Activated CD4-positive, alpha-beta T cell treated with anti-CD3 and anti-CD28 coated beads, Interleukin-2, amount 50 U/mL, for 1 hour (primary cell): ENCODE results near the gene QSOX1.
A peak's percentile ranks its signal among the peaks of the same experiment; 100 is the strongest.

Experiments used
- DNase-seq: peaks from one replicate; pipeline ENCODE4 v3.0.0-alpha.2; 2020

Gene QSOX1

GRCh38 chr1:180236698-180237509 is 82.2 kb downstream of the QSOX1 start:
- no peak for DNase-seq

- no peak for DNase-seq
Observed at GRCh38 chr1:180237869-180238476, 83.3 kb downstream of the QSOX1 start.

- DNase-seq = no peak
Observed at GRCh38 chr1:180238675-180239074, 84.0 kb downstream of the QSOX1 start.

GRCh38 chr1:180239145-180240096 is 84.8 kb downstream of the QSOX1 start:
- DNase-seq = no peak

DNA sequence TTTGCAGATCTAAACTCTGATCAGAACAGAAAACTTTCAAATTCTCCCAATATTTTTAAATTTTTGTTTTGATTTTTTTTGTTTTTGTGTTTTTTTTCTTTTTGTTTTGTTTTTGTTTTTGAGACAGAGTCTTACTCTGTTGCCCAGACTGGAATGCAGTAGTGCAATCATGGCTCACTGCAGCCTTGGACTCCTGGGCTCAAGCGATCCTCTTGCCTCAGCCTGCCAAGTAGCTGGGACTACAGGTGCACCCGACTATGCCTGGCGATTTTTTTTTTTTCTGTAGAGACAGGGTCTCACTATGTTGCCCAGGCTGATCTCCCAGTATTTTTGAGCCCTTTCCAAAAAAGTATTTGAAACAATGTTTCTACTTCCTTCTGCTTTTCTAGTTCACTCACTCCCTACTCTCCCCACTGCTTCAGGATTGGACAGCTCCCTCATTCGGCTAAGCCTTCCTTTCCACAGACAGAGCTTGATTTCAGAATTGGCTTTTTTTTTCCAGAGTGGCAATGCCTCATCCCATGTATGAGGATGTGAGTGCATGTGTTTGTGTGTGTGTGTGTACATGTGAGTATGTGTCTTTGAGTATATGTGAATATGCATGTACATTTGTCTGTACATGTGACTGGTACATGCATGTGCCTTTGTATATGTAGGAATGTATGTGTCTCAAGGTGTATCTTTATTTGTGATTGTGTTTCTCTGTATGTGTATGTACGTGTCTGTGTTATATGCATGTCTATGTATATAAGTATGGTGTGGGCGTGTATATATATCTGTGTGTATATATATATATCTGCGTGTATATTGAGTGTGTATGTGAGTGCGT is 87.3 kb downstream of the QSOX1 start:
- no peak for DNase-seq

- DNase-seq = no peak
Observed at GRCh38 chr1:180243517-180244221, 89.0 kb downstream of the QSOX1 start.

DNA sequence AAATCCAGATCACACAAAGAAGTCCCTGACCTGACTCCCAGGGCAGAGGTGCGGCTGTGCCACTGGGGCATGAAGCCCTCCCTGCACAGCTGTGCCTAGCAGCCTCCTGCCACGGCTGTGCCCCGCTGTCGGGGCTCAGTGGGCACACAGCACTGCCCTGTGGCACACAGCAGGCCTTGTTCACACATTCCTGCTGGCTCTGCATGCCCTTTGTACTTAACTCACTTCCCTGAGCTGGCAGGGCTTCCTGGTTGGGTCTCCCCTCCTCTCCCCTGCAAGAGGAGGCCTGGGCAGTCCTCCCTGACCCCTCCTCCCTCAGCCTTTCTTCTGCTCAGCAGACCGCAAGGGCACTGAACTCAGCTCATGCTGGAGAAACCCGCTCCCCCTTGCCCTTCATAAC is 90.2 kb downstream of the QSOX1 start:
- no peak for DNase-seq

DNA sequence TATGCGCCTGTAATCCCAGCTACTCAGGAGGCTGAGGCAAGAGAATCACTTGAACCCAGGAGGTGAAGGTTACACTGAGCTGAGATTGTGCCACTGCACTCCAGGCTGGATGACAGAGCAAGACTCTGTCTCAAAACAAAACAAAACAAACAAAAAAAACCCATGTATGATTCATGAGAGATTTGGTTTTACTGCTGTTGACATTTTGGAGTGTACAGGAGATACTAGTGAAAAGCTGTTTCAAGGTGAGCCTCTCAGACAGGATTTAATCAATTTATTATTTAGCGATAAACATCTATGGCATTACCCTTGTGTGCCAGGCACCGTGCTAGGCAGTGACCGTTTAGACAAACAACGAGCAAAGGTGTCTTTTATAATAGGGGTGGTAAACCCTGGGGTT is 91.9 kb downstream of the QSOX1 start:
- DNase-seq = no peak

DNA sequence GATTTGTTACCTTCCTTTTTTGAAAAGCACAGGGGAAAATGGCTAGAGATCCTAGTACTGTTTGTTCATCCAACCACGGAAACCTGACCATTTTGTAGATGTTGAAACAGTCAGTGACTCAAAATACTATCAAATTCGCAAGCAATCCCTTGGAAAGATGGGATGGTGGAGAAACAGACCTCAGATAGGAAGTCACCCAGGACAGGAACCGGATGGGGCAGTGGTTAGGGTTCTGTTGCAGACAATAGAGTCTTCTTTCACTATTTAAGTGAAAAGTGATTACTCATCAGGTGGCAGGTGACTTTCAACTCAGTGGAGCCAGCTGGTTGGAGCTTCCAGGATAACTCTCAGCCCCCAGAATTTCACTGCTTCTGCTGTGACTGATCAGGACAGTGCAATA is 92.4 kb downstream of the QSOX1 start:
- no peak for DNase-seq

DNA sequence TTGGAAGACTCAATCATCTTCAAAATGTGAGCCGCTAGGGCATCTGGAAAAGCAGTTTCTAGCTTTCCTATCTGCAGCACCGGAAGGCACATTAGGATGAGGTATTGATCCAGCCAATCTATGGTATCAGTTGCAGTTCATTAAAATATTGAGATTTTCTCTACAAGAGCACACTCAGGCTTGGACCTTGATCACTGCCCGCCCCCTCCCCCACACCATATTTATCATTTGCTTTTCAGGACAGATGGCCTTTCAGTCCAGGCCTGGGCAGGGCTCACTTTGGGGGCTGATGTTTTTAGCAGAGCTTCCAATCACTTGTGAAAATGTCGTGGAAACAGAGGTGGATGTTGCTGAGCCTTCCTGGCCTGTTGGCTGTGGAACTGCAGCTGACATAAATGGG is 92.9 kb downstream of the QSOX1 start:
- DNase-seq = no peak

DNA sequence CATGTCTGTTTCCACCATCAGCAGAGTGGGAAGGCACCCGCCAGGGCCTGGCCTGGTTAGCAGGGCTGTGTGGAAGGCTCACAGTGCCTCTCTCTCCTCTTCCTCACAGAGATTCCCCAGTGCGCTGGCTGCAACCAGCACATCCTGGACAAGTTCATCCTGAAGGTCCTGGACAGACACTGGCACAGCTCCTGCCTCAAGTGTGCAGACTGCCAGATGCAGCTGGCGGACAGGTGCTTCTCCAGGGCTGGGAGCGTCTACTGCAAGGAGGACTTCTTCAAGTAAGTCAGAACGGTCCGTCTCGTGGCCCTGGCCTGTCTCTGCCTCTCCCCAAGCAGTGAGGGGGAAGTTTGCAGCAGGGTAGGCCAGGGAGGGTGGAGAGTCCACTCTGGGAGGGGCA is 93.5 kb downstream of the QSOX1 start:
- no peak for DNase-seq

GRCh38 chr1:180248731-180249681 is 94.3 kb downstream of the QSOX1 start:
- DNase-seq = no peak

- DNase-seq = no peak
Observed at GRCh38 chr1:180249725-180250498, 95.2 kb downstream of the QSOX1 start.

DNA sequence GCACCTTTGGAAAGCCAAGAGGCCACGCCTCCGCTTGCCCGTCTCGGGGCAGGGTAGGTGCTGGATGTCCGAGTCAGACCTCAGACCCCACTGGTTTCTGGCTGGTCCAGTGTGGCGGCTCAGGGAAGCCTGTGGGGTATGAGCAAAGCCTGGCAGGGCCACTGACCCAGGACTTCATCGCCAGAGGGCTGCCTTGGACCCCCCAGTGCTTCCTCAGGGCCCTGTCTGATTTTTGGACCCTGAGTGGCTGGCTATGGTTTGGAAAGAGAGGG is 95.8 kb downstream of the QSOX1 start:
- no peak for DNase-seq

DNA sequence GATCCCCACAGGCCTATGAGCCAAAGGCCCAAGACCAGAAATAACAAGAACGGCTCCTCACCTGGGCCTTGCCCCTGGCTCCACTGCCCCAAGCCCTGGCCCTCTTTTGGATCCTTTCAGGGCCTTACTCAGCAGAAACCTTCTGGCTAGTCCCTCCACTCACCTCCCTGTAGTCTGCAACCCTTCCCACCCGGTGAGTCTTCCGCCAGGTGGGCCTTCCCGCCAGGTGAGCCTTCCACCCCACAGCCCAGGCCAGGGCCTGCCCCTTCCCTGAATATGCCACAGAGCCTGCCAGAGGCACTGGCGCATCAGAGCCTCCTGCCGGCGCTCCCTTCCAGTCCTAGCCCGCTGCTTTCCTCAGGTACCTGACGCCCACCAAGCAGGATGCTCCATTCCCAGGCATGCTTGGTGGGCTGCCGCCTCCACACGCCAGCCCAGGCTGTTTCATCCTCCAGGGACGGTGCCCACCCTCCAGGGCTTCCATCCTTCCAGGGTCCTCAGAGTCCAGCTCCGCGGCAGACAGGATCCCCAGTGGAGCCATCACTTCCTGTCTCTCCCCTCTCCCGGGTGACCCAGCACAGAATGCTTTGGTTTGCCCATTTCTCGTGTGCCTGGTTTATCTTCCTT is 96.3 kb downstream of the QSOX1 start:
- no peak for DNase-seq

DNA sequence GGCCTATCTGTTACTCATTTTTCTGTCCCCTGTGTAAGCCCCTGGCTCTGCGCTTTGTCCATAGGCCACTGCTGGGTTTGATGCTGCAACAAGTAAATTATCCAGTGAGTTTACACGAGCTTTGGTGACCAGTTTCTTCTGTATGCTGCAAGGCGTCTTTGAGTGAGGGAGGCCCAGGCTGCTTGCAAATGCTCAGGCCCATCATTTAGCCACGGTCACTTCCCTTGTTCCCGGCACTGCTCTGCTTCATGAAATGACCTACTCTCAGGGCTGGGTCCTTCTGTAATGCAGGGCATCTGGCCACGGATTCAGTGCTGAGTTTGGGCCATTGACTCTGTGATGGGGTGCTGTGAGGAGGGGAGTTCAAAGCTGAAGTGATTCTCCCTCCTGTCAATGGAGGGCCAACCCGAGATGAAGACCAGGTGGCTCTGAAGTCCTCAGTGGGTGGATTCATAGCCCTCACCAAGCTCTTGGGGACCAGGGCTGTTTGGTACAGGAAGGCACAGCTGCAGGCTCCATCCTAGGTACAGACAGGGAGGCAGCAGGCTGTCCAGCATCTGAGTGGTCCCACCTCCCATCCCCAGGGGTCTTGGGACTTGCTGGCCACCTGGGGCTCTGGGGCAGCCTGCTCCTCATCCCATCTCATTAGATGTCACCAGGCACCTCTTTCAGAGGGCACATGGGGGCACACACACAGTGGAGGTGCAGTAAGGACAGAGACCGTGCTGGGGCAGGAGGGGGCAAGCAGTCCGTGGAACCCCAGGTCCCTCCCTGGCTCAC is 97.0 kb downstream of the QSOX1 start:
- DNase-seq = no peak

DNA sequence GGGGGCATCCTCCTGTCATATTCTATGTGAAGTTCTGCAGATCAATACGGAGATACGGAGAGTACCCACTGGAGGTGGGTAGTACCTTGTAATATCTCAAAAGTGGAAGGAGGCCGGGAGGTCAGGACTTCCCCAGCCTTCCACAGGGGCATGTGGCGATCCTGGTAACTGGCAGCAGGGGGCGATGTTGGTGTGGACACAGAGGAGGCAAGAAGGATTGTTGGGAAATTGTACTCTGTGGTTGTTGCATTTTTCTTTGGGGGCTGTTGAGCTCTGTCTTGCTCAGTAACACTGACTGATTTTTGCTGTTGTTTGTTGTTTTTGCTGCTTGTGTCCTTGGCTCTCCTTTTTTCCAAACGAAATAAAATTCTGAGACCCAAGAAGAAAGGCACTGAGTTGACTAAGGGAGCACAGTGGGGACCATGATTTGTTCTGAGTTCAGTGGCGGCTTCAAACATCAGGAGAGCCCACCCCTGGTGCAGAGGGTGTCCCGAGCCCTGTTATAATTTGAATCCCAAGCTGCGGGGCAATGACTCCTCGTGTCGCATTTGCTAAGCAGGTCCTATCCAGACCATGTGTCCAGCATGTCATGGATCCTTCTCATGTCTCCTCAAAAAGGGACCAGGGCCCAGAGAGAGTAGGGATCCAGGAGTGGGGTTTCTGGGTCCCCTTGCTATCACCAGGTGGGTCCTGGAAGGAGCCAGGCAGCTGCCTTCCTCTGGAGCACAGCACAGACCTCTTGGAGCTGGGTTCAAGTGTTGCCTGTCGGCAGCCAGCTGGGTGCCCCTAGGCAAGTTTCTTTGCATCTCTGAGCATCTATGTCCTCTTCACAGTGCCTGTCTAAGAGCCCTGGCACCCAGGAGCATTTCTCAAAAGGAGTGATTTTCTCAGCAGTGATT is 98.2 kb downstream of the QSOX1 start:
- DNase-seq = peak; percentile 61
